C1 segment of cervical spinal cord (tissue), 14 donors: ENCODE results near the gene ASXL3.

Experiments used
- DNase-seq, 14 donors: peaks; one replicate each; lab custom pipeline; 2025; lab: John Stamatoyannopoulos, UW

ASXL3 gene

GRCh38 chr18:33581856-33582255, 3.8 kb downstream of the ASXL3 start:
- peak in 3 of 14 donors; percentile 11 to 14 (median 13) for DNase-seq

GRCh38 chr18:33583901-33584300, 5.9 kb downstream of the ASXL3 start:
- no peak for DNase-seq

- DNase-seq = peak in 6 of 14 donors; percentile 3 to 27 (median 18)
Observed at GRCh38 chr18:33584548-33585430, 6.8 kb downstream of the ASXL3 start.

GRCh38 chr18:33585431-33585775, 7.4 kb downstream of the ASXL3 start:
- DNase-seq = no peak

GRCh38 chr18:33588361-33588760, 10.3 kb downstream of the ASXL3 start:
- no peak for DNase-seq

GRCh38 chr18:33593261-33593660, 15.2 kb downstream of the ASXL3 start:
- DNase-seq = no peak

- DNase-seq = no peak
Observed at GRCh38 chr18:33594799-33595198, 16.8 kb downstream of the ASXL3 start.

GRCh38 chr18:33596178-33596854, 18.3 kb downstream of the ASXL3 start:
- DNase-seq = no peak

- DNase-seq = no peak
Observed at GRCh38 chr18:33600846-33601245, 22.8 kb downstream of the ASXL3 start.

- DNase-seq = no peak
Observed at GRCh38 chr18:33603454-33603853, 25.4 kb downstream of the ASXL3 start.

GRCh38 chr18:33605250-33605649, 27.2 kb downstream of the ASXL3 start:
- no peak for DNase-seq

GRCh38 chr18:33606621-33607020, 28.6 kb downstream of the ASXL3 start:
- no peak for DNase-seq

GRCh38 chr18:33611525-33612135, 33.6 kb downstream of the ASXL3 start:
- DNase-seq = no peak

GRCh38 chr18:33612632-33613031, 34.6 kb downstream of the ASXL3 start:
- no peak for DNase-seq

- DNase-seq = no peak
Observed at GRCh38 chr18:33616556-33616955, 38.5 kb downstream of the ASXL3 start.

- DNase-seq = no peak
Observed at GRCh38 chr18:33627114-33627513, 49.1 kb downstream of the ASXL3 start.

GRCh38 chr18:33630476-33630875, 52.5 kb downstream of the ASXL3 start:
- no peak for DNase-seq

- no peak for DNase-seq
Observed at GRCh38 chr18:33641141-33641540, 63.1 kb downstream of the ASXL3 start.

GRCh38 chr18:33644494-33644893, 66.5 kb downstream of the ASXL3 start:
- no peak for DNase-seq

- no peak for DNase-seq
Observed at GRCh38 chr18:33647365-33647764, 69.3 kb downstream of the ASXL3 start.

GRCh38 chr18:33652635-33653034, 74.6 kb downstream of the ASXL3 start:
- no peak for DNase-seq

- no peak for DNase-seq
Observed at GRCh38 chr18:33653231-33653630, 75.2 kb downstream of the ASXL3 start.
